ENCODE data around the gene MBNL3. TPM values are rescaled to one million over a fixed set of nuclear protein-coding genes. Genes with fewer than 3 reads are reported as not detected.

The MBNL3 gene
- total RNA-seq, 1 donor from 2014 or later = 0.26 TPM

GRCh38 chrX:132414404-132414803, 74.4 kb downstream of the MBNL3 start:
- no peak for DNase-seq (ENCODE audit: low read depth in 2 of 2)

GRCh38 chrX:132413459-132413858, 75.4 kb downstream of the MBNL3 start:
- no peak for DNase-seq (ENCODE audit: low read depth in 2 of 2)

- DNase-seq (ENCODE audit: low read depth in 2 of 2) = no peak
Observed at GRCh38 chrX:132412208-132412607, 76.6 kb downstream of the MBNL3 start.

GRCh38 chrX:132411310-132411977, 77.4 kb downstream of the MBNL3 start:
- DNase-seq (ENCODE audit: low read depth in 2 of 2) = no peak

- no peak for DNase-seq (ENCODE audit: low read depth in 2 of 2)
Observed at GRCh38 chrX:132409780-132410556, 78.9 kb downstream of the MBNL3 start.

GRCh38 chrX:132407691-132408090, 81.1 kb downstream of the MBNL3 start:
- no peak for DNase-seq (ENCODE audit: low read depth in 2 of 2)

GRCh38 chrX:132406106-132406505, 82.7 kb downstream of the MBNL3 start:
- DNase-seq (ENCODE audit: low read depth in 2 of 2) = no peak

GRCh38 chrX:132404266-132404665, 84.6 kb downstream of the MBNL3 start:
- no peak for DNase-seq (ENCODE audit: low read depth in 2 of 2)

- DNase-seq (ENCODE audit: low read depth in 2 of 2) = no peak
Observed at GRCh38 chrX:132401935-132402334, 86.9 kb downstream of the MBNL3 start.

GRCh38 chrX:132400706-132401105, 88.1 kb downstream of the MBNL3 start:
- DNase-seq (ENCODE audit: low read depth in 2 of 2) = no peak

- no peak for DNase-seq (ENCODE audit: low read depth in 2 of 2)
Observed at GRCh38 chrX:132395645-132396044, 93.2 kb downstream of the MBNL3 start.

GRCh38 chrX:132395026-132395425, 93.8 kb downstream of the MBNL3 start:
- DNase-seq (ENCODE audit: low read depth in 2 of 2) = no peak

- no peak for DNase-seq (ENCODE audit: low read depth in 2 of 2)
Observed at GRCh38 chrX:132394591-132394990, 94.2 kb downstream of the MBNL3 start.

- no peak for DNase-seq (ENCODE audit: low read depth in 2 of 2)
Observed at GRCh38 chrX:132393992-132394391, 94.8 kb downstream of the MBNL3 start.

GRCh38 chrX:132393485-132393884, 95.4 kb downstream of the MBNL3 start:
- DNase-seq (ENCODE audit: low read depth in 2 of 2) = no peak

GRCh38 chrX:132393085-132393484, 95.8 kb downstream of the MBNL3 start:
- no peak for DNase-seq (ENCODE audit: low read depth in 2 of 2)

GRCh38 chrX:132390792-132391191, 98.0 kb downstream of the MBNL3 start:
- no peak for DNase-seq (ENCODE audit: low read depth in 2 of 2)

- DNase-seq (ENCODE audit: low read depth in 2 of 2) = no peak
Observed at GRCh38 chrX:132389480-132389879, 99.4 kb downstream of the MBNL3 start.

- no peak for DNase-seq (ENCODE audit: low read depth in 2 of 2)
Observed at GRCh38 chrX:132388371-132388770, 100.5 kb downstream of the MBNL3 start.

GRCh38 chrX:132384301-132384700, 104.5 kb downstream of the MBNL3 start:
- DNase-seq (ENCODE audit: low read depth in 2 of 2) = no peak

GRCh38 chrX:132382068-132382467, 106.8 kb downstream of the MBNL3 start:
- DNase-seq (ENCODE audit: low read depth in 2 of 2) = no peak

- no peak for DNase-seq (ENCODE audit: low read depth in 2 of 2)
Observed at GRCh38 chrX:132378281-132378680, 110.6 kb downstream of the MBNL3 start.

- no peak for DNase-seq (ENCODE audit: low read depth in 2 of 2)
Observed at GRCh38 chrX:132375941-132376340, 112.9 kb downstream of the MBNL3 start.
